ENCODE data around the gene ZNF14.
"Not testable (repeated sequence)": the region's sequence is repeated elsewhere in the genome, so short reads cannot be mapped to it uniquely, and the experiment has no call there.

Gene ZNF14

DNA sequence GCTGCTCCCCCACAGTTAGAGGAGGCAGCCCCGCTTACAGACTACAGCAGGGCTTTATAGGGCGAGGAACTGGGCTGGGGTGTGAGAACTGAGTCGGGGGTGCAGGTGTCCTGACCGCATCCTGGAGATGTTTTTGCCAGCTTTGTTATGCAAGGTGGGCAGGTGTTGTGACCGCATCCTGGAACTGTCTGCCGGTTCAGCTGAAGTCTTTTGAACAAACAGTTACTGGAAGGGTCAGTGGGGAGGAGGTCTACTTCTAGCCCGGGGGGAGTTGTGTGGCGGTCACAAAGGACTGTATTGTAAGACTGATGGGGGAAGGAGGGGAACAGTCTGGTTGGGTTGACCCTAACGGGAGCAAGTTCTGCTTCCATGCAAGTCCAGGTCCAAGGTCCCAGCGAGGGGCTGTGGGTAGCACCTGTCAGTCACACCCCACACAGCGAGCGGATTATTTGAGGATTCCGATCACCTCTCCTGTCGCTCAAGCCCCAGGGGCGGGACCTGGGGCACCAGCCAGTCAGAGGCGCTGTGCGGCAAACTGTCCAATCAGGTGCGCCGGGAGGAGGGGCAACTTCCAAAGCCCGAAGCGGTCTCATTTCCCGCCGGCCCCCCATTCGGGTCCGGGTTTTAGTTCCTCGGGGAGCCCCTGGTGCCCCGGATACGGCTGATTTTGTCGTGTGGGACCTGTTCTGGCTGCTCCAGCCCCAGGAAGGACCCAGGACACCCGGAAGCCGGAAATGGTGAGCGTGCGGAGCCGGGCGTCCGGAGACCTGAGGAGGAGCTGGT is 64.5 kb downstream of the ZNF14 start, which contains the start of gene ZNF101:
Gene ZNF101 (plus strand): TSS at position 610 of the 783 bp plus-strand sequence. CDS start 125 bp downstream, at position 735.
- TF ChIP-seq, protein P1, sequence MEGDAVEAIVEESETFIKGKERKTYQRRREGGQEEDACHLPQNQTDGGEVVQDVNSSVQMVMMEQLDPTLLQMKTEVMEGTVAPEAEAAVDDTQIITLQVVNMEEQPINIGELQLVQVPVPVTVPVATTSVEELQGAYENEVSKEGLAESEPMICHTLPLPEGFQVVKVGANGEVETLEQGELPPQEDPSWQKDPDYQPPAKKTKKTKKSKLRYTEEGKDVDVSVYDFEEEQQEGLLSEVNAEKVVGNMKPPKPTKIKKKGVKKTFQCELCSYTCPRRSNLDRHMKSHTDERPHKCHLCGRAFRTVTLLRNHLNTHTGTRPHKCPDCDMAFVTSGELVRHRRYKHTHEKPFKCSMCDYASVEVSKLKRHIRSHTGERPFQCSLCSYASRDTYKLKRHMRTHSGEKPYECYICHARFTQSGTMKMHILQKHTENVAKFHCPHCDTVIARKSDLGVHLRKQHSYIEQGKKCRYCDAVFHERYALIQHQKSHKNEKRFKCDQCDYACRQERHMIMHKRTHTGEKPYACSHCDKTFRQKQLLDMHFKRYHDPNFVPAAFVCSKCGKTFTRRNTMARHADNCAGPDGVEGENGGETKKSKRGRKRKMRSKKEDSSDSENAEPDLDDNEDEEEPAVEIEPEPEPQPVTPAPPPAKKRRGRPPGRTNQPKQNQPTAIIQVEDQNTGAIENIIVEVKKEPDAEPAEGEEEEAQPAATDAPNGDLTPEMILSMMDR (IDR thresholded peaks at IDR 0.05; ENCODE audit: extremely low read depth, insufficient read depth, missing control alignments): no peak
- in situ Hi-C loops (cut with MboI; ENCODE audit: low pct_unique_long_range_greater_than_20kb, low sequenced_read_pairs, unreplicated experiment): no loop called here
- DNase-seq (ENCODE audit: low spot score): peak; percentile 96

DNA sequence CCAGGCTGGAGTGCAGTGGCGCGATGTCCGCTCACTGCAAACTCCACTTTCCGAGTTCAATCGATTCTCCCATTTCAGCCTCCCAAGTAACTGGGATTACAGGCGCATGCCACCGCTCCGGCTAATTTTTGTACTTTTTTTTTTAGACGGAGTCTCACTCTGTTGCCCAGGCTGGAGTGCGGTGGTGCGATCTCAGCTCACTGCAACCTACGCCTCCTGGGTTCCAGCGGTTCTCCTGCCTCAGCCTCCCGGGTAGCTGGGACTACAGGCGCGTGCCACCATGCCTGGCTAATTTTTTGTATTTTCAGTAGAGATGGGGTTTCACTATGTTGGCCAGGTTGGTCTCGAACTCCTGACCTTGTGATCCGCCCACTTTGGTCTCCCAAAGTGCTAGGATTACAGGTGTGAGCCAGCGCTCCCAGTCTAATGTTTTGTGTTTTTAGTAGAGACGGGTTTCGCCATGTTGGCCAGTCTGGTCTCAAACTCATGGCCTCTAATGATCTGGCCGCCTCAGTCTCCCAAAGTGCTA is 67.4 kb downstream of the ZNF14 start:
- DNase-seq (ENCODE audit: low spot score); in situ Hi-C loops (cut with MboI; ENCODE audit: low pct_unique_long_range_greater_than_20kb, low sequenced_read_pairs, unreplicated experiment): not testable (repeated sequence)

DNA sequence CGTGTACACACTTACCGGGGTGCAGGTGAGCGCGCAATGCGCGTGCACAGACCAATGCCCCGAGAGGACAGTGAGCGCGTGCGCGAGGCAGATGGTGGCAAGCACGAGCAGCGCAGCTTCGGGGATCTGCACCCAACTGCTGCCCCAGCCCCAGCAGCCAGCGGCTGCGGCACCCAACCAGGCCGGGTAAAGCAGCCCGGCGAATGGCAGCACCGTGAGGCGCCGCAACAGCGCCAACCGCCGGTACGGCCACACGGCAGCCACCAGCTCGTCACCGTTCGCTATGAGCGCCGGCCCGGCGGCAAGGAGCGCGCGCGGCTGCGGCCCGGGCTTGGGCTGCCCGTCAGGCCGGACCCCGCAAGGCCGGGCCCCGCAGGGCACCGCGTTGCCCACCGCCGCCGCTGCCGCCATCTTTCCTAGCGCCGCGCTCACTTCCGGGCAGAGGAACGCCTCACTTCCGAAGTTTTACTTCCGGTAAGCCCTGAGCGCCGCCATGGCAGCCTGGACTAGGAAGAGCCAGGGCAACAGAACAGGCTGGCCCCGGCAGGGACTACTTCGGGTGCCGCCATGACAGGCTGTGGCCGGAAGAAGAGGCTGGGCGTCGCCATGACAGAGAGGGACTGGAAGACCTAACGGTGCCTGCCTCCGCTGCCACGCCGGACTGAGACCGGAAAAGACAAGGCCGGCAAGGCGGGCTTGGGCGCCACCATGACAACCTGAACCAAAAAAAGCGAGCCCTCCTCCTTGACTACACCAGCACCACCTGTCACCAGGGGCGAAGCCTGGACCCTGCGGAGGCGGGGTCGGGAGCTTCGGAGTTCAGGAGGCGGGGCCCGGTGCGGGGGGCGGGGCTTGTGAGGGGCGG is 69.4 kb downstream of the ZNF14 start, which contains the start of gene ATP13A1:
Gene ATP13A1 (minus strand): TSS at position 421 of the 865 bp plus-strand sequence. CDS start 10 bp downstream, at position 411.
- TF ChIP-seq, protein P1 (IDR thresholded peaks at IDR 0.05; ENCODE audit: extremely low read depth, insufficient read depth, missing control alignments): peak; percentile 18
- in situ Hi-C loops (cut with MboI; ENCODE audit: low pct_unique_long_range_greater_than_20kb, low sequenced_read_pairs, unreplicated experiment): no loop called here
- DNase-seq (ENCODE audit: low spot score): peak; percentile 93

DNA sequence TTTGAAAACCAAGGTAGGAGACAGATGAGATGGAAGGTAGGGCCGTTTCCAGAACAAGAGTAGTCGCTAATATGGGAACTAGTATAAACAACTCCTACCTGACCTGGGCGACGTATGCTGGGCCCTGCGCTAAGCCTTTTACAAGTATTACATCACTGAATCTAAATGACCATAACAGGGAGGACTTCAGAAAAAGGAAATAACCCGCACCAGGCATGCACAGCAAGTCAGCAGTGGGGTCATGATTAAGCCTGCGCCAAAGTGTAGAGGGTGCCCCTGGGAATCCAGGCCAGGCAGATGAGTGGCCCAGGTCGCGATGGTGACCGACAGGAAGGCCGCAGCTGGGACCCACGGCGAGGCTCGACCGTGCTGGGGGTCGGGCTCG is 70.0 kb downstream of the ZNF14 start:
- TF ChIP-seq, protein P1 (IDR thresholded peaks at IDR 0.05; ENCODE audit: extremely low read depth, insufficient read depth, missing control alignments): no peak
- in situ Hi-C loops (cut with MboI; ENCODE audit: low pct_unique_long_range_greater_than_20kb, low sequenced_read_pairs, unreplicated experiment): no loop called here
- no peak for DNase-seq (ENCODE audit: low spot score)

DNA sequence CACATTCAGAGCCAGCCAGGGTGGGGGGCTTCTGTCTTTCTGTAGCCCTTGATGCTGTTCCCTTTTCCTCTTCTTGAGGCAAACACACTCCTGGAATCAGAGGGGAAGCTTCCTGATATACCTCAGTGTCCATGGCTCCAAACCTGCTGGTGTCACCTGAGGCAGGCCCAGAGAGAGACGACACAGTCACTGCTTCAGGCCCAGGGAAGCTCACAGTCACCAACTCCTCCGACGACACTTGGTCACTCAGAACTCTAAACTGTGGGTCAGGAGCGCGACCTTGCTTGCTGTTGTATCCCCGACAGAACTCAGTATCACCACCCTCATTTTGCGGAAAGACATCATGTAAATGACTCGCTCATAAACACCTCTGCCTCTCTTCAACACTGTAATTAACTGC is 70.6 kb downstream of the ZNF14 start:
- TF ChIP-seq, protein P1 (IDR thresholded peaks at IDR 0.05; ENCODE audit: extremely low read depth, insufficient read depth, missing control alignments): no peak
- DNase-seq (ENCODE audit: low spot score): no peak
- in situ Hi-C loops (cut with MboI; ENCODE audit: low pct_unique_long_range_greater_than_20kb, low sequenced_read_pairs, unreplicated experiment): no loop called here

DNA sequence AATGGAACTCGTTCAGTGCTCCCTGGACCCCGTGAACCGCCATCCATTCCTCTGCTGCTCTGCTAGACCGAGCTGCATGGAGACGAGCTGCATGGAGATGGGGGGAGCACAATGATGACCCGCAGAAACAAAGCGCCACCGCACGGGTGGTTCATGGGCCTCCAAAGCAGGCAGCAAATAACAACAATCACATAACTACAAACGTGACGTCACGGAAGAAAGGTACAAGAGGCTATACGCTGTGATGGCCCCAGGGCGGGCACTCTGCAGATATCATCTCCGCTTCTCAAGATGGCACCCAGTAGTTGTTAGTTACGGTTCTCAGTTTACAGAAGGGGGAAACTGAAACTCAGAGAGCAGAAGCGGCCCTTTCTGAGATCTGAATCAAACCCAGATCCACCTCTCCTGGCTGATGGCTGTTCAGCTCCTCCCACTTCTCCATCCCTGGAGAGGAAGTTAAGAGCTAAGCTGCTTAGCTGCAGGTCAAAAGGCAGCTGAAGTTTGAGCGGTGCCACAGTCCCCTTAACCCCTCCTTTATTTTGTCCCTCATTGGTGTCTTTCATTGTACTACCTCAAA is 71.1 kb downstream of the ZNF14 start:
- TF ChIP-seq, protein P1 (IDR thresholded peaks at IDR 0.05; ENCODE audit: extremely low read depth, insufficient read depth, missing control alignments): no peak

More for the DNA sequence above, 71.1 kb downstream of the ZNF14 start:
- in situ Hi-C loops (cut with MboI; ENCODE audit: low pct_unique_long_range_greater_than_20kb, low sequenced_read_pairs, unreplicated experiment): no loop called here
- peak; percentile 79 for DNase-seq (ENCODE audit: low spot score)

Data from GM13977 (cell line).